Stimulated activated CD4-positive, alpha-beta T cell treated with anti-CD3 and anti-CD28 coated beads, TNF-alpha, amount 100 ng/mL, for 4 hours (primary cell): ENCODE measurements around the gene WAPL.

Experiments used
- DNase-seq, 3 experiments: peaks; one replicate each; pipeline ENCODE4 v3.0.0-alpha.2; 2020; ENCODE audit warnings: low read depth in 3 of 3

Gene WAPL

GRCh38 chr10:86411852-86412560 lies 109.6 kb downstream of the WAPL start:
- no peak for DNase-seq

- peak in 1 of 3 experiments; percentile 23 for DNase-seq
Measured at GRCh38 chr10:86411281-86411841, 110.2 kb downstream of the WAPL start.

- DNase-seq: no peak
Measured at GRCh38 chr10:86410542-86411124, 111.0 kb downstream of the WAPL start.

- DNase-seq: no peak
Measured at GRCh38 chr10:86409183-86409582, 112.4 kb downstream of the WAPL start.

- DNase-seq: no peak
Measured at GRCh38 chr10:86403183-86403797, 118.3 kb downstream of the WAPL start.

- DNase-seq: no peak
Measured at GRCh38 chr10:86402283-86402941, 119.2 kb downstream of the WAPL start.

- DNase-seq: peak in 2 of 3 experiments; percentile 32 to 35
Measured at GRCh38 chr10:86401588-86402282, 119.9 kb downstream of the WAPL start.

- peak; percentile 55 to 77 (median 74) for DNase-seq
Measured at GRCh38 chr10:86400705-86401587, 120.6 kb downstream of the WAPL start.

- DNase-seq: peak; percentile 87 to 93 (median 91)
Measured at GRCh38 chr10:86399879-86400704, 121.5 kb downstream of the WAPL start.

- DNase-seq: no peak
Measured at GRCh38 chr10:86399514-86399878, 122.1 kb downstream of the WAPL start.

GRCh38 chr10:86397120-86397519 lies 124.5 kb downstream of the WAPL start:
- no peak for DNase-seq

- no peak for DNase-seq
Measured at GRCh38 chr10:86393862-86394455, 127.6 kb downstream of the WAPL start.

GRCh38 chr10:86393362-86393761 lies 128.2 kb downstream of the WAPL start:
- DNase-seq: no peak

- no peak for DNase-seq
Measured at GRCh38 chr10:86392723-86393094, 128.9 kb downstream of the WAPL start.

GRCh38 chr10:86391986-86392722 lies 129.4 kb downstream of the WAPL start:
- DNase-seq: no peak

- DNase-seq: no peak
Measured at GRCh38 chr10:86391236-86391840, 130.3 kb downstream of the WAPL start.

GRCh38 chr10:86390337-86391120 lies 131.1 kb downstream of the WAPL start:
- DNase-seq: no peak
